Neural progenitor cell (in vitro differentiated cells): Measurements from ENCODE around the gene TFB2M. TPM values are rescaled to one million over a fixed set of nuclear protein-coding genes. Genes with fewer than 3 reads are reported as not detected.
"Not testable (repeated sequence)": the region's sequence is repeated elsewhere in the genome, so short reads cannot be mapped to it uniquely, and the experiment has no call there.

Experiments used
- DNase-seq: peaks from one replicate; pipeline ENCODE4 v3.0.0-alpha.2; 2016; ENCODE audit warnings: low spot score
- H2AFZ ChIP-seq: fragments of 200-600 bp; sonication (generic); replicated peaks from 2 replicates; pipeline ENCODE4 v1.6.1; 2016; ENCODE audit warnings: antibody characterized with exemption
- H3F3A ChIP-seq: fragments of 200-600 bp; sonication (generic); 2 replicates; pipeline ENCODE4 v1.6.1; 2016; ENCODE audit warnings: antibody characterized with exemption, low read depth
- H3K27ac ChIP-seq: fragments of 200-600 bp; sonication (generic); 2 replicates; pipeline ENCODE4 v1.5.1; 2016; ENCODE audit warnings: mild to moderate bottlenecking
- H3K27me3 ChIP-seq: fragments of 200-600 bp; sonication (generic); 2 replicates; pipeline ENCODE4 v1.6.1; 2016; ENCODE audit warnings: mild to moderate bottlenecking, moderate library complexity
- H3K36me3 ChIP-seq: fragments of 200-600 bp; sonication (generic); 2 replicates; pipeline ENCODE4 v1.5.1; 2016
- H3K4me1 ChIP-seq: fragments of 200-600 bp; sonication (generic); 2 replicates; pipeline ENCODE4 v1.6.1; 2016; ENCODE audit warnings: mixed run types
- H3K4me2 ChIP-seq: fragments of 200-600 bp; sonication (generic); 2 replicates; pipeline ENCODE4 v1.6.1; 2016
- H3K4me3 ChIP-seq: fragments of 200-600 bp; sonication (generic); 2 replicates; pipeline ENCODE4 v1.5.1; 2016
- H3K79me2 ChIP-seq: fragments of 200-600 bp; sonication (generic); 2 replicates; pipeline ENCODE4 v1.6.1; 2016; ENCODE audit warnings: low read depth
- H3K9ac ChIP-seq: fragments of 200-600 bp; sonication (generic); 2 replicates; pipeline ENCODE4 v1.6.1; 2016
- H3K9me3 ChIP-seq: fragments of 200-600 bp; sonication (generic); 2 replicates; pipeline ENCODE4 v1.5.1; 2016; ENCODE audit warnings: low read depth
- H4K20me1 ChIP-seq: fragments of 200-600 bp; sonication (generic); 2 replicates; pipeline ENCODE4 v1.6.1; 2016; ENCODE audit warnings: low read depth
- H3K27ac Mint-ChIP-seq: 3 replicates; pipeline ENCODE4 v1.8.0; 2021; ENCODE audit warnings: mixed read lengths
- H3K27me3 Mint-ChIP-seq: 2 replicates; pipeline ENCODE4 v1.8.0; 2022; ENCODE audit warnings: low read depth, mild to moderate bottlenecking, inconsistent platforms, moderate library complexity, mixed read lengths; ENCODE audit not compliant: insufficient read depth
- H3K36me3 Mint-ChIP-seq: 3 replicates; pipeline ENCODE4 v1.8.0; 2021; ENCODE audit warnings: mixed read lengths
- H3K4me1 Mint-ChIP-seq: 3 replicates; pipeline ENCODE4 v1.8.0; 2021; ENCODE audit warnings: mixed read lengths
- H3K4me3 Mint-ChIP-seq: 3 replicates; pipeline ENCODE4 v1.8.0; 2021; ENCODE audit warnings: mild to moderate bottlenecking, moderate library complexity, mixed read lengths
- H3K9me3 Mint-ChIP-seq: 3 replicates; pipeline ENCODE4 v1.8.0; 2020; ENCODE audit warnings: mixed read lengths
- EZH2 ChIP-seq: fragments of 200-600 bp; sonication (generic); IDR thresholded peaks from 2 replicates; pipeline ENCODE4 v1.6.1; 2017; ENCODE audit warnings: antibody characterized with exemption, mild to moderate bottlenecking, moderate library complexity
- EZH2phosphoT487 ChIP-seq: fragments of 200-600 bp; sonication (generic); IDR thresholded peaks from 2 replicates; pipeline ENCODE4 v1.6.1; 2017; ENCODE audit warnings: antibody characterized with exemption
- total RNA-seq: library from RNA; depleted of rRNA; stranded (reverse); fragments of >200 nt; gene quantifications from 2 replicates; pipeline ENCODE4 v1.2.3, GENCODE V29; 2015; ENCODE audit warnings: low replicate concordance
- TF ChIP-seq, protein P1 (sequence below): fragments of 200-600 bp; sonication (generic); IDR thresholded peaks from 2 replicates; pipeline ENCODE4 v1.5.1; 2017; ENCODE audit warnings: antibody characterized with exemption, mild to moderate bottlenecking

The TFB2M gene
- total RNA-seq, 1 donor from 2014 or later = 21.1 TPM

DNA sequence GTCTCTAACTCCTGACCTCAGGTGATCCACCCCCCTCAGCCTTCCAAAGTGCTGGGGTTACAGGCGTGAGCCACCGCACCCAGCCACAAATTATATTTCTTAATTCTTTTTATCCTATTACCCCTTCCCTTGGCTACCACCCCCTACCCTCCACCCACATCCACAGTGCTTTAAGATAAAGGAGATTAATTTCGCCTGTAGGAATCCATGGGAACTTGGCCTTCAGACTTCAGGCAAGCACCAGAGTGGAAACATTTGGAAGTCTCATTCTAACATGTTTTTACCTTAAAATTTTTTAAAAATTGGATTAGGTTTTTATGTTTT lies 10.6 kb upstream of the TFB2M start:
- no peak overlapping the region for H3K27ac Mint-ChIP-seq
- no peak for DNase-seq
- TF ChIP-seq EZH2 (no peak), EZH2phosphoT487 (no peak)
- TF ChIP-seq, protein P1, sequence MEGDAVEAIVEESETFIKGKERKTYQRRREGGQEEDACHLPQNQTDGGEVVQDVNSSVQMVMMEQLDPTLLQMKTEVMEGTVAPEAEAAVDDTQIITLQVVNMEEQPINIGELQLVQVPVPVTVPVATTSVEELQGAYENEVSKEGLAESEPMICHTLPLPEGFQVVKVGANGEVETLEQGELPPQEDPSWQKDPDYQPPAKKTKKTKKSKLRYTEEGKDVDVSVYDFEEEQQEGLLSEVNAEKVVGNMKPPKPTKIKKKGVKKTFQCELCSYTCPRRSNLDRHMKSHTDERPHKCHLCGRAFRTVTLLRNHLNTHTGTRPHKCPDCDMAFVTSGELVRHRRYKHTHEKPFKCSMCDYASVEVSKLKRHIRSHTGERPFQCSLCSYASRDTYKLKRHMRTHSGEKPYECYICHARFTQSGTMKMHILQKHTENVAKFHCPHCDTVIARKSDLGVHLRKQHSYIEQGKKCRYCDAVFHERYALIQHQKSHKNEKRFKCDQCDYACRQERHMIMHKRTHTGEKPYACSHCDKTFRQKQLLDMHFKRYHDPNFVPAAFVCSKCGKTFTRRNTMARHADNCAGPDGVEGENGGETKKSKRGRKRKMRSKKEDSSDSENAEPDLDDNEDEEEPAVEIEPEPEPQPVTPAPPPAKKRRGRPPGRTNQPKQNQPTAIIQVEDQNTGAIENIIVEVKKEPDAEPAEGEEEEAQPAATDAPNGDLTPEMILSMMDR = no peak
- no peak overlapping the region for H3K9ac ChIP-seq
- peaks cover 5% of the 10 kb centered on the region for H3K4me1 Mint-ChIP-seq
- H3K27me3 Mint-ChIP-seq = no peaks in the 10 kb centered on the region
- no peaks in the 10 kb centered on the region for H3K27me3 ChIP-seq
- H3K4me1 ChIP-seq = no peaks in the 10 kb centered on the region
- H3K79me2 ChIP-seq = peaks cover 60% of the 10 kb centered on the region
- H2AFZ ChIP-seq = no peak overlapping the region
- H3K4me3 ChIP-seq = no peak overlapping the region
- H3K4me2 ChIP-seq = no peak overlapping the region
- H3K4me3 Mint-ChIP-seq = no peak overlapping the region
- no peak overlapping the region for H3K27ac ChIP-seq
- peaks cover 1% of the 10 kb centered on the region for H3K36me3 Mint-ChIP-seq
- no peaks in the 10 kb centered on the region for H4K20me1 ChIP-seq
- H3K9me3 Mint-ChIP-seq = no peaks in the 10 kb centered on the region
- H3F3A ChIP-seq = no peaks in the 10 kb centered on the region
- no peaks in the 10 kb centered on the region for H3K9me3 ChIP-seq
- no peaks in the 10 kb centered on the region for H3K36me3 ChIP-seq

DNA sequence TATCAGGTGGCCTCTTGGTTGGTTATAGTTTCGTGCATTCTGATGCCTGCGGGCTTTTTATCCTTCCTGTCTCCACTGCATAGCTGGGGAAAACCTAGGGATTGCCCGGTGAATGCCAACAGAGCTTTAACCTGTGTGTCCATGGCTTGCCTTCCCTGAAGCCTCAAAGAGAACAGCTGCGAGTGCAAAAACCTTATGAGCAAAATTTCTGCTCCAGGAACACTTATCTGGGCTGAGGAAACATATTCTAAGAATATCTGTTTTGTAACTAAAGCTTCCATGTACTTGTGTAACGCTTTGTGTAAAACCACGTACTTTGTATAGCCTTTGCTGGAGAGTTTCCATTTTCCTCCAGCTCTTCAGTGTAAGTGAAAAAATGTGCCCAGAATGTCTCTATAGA lies 7.4 kb upstream of the TFB2M start:
- Histone ChIP-seq H3K9ac (no peak overlapping the region), H3K4me1 (no peaks in the 10 kb centered on the region), H2AFZ (no peak overlapping the region), H3K79me2 (peaks cover 79% of the 10 kb centered on the region), H4K20me1 (peaks cover 5% of the 10 kb centered on the region), H3K4me2 (no peak overlapping the region), H3K36me3 (no peaks in the 10 kb centered on the region), H3F3A (no peaks in the 10 kb centered on the region), H3K27me3 (no peaks in the 10 kb centered on the region), H3K27ac (no peak overlapping the region), H3K9me3 (no peaks in the 10 kb centered on the region), H3K4me3 (no peak overlapping the region)
- no peak overlapping the region for H3K27ac Mint-ChIP-seq
- H3K36me3 Mint-ChIP-seq = peaks cover 1% of the 10 kb centered on the region
- no peak for DNase-seq
- H3K4me3 Mint-ChIP-seq = no peak overlapping the region
- TF ChIP-seq EZH2phosphoT487 (no peak), EZH2 (no peak)
- TF ChIP-seq, protein P1 = no peak
- no peaks in the 10 kb centered on the region for H3K27me3 Mint-ChIP-seq
- H3K9me3 Mint-ChIP-seq = no peaks in the 10 kb centered on the region
- H3K4me1 Mint-ChIP-seq = peaks cover 5% of the 10 kb centered on the region

DNA sequence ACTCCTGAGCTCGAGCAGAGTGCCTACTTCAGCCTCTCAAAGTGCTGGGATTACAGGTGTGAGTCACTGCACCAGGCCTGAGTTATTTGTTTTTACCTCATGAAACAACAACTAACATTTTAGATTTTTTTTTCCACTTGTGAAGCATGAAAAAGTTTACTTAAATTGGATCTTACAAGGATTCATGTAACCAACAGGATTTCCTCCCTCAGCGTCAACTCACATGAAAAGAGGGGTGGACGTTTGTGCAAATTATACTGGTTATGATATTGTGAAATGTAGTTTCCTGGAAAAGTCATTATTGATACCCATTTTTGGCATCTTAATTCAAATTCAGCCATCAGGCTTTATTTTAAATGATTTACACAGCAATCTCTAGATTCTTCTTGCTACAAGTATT lies 6.7 kb upstream of the TFB2M start:
- Mint-ChIP-seq H3K4me1 (peaks cover 7% of the 10 kb centered on the region), H3K9me3 (no peaks in the 10 kb centered on the region), H3K36me3 (peaks cover 1% of the 10 kb centered on the region), H3K27me3 (no peaks in the 10 kb centered on the region), H3K4me3 (no peak overlapping the region), H3K27ac (no peak overlapping the region)
- Histone ChIP-seq H3K79me2 (peaks cover 86% of the 10 kb centered on the region), H3K27me3 (no peaks in the 10 kb centered on the region), H2AFZ (no peak overlapping the region), H3K4me3 (no peak overlapping the region), H3K36me3 (no peaks in the 10 kb centered on the region), H4K20me1 (peaks cover 5% of the 10 kb centered on the region), H3K9ac (no peak overlapping the region), H3K4me1 (no peaks in the 10 kb centered on the region), H3K9me3 (no peaks in the 10 kb centered on the region), H3F3A (no peaks in the 10 kb centered on the region), H3K27ac (no peak overlapping the region), H3K4me2 (no peak overlapping the region)
- DNase-seq = no peak
- TF ChIP-seq EZH2 = no peak
- TF ChIP-seq, protein P1 = no peak

DNA sequence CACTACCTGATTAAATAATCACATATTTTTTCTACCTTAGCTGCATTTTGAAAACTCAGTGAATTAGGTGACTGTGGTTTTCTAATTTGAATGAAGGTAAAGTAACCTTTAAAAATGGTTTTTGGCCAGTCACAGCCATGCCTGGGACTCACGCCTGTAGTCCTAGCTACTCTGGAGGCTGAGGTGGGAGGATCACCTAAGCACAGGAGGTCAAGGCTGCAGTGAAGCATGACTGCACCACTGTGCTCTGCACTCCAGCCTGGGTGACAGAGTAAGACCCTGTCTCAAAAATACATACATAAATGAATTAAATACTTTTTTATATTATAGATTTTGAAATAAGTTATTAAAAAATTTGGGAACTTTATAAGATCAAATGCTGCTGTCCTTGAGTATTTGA lies 5.9 kb upstream of the TFB2M start:
- TF ChIP-seq, protein P1 = no peak
- Mint-ChIP-seq H3K36me3 (peaks cover 1% of the 10 kb centered on the region), H3K9me3 (no peaks in the 10 kb centered on the region), H3K27ac (no peak overlapping the region), H3K4me1 (peaks cover 9% of the 10 kb centered on the region), H3K27me3 (no peaks in the 10 kb centered on the region), H3K4me3 (no peak overlapping the region)
- H3K9ac ChIP-seq = no peak overlapping the region
- H2AFZ ChIP-seq = no peak overlapping the region
- no peaks in the 10 kb centered on the region for H3K27me3 ChIP-seq
- peaks cover 90% of the 10 kb centered on the region for H3K79me2 ChIP-seq
- H3F3A ChIP-seq = peaks cover 4% of the 10 kb centered on the region
- no peak overlapping the region for H3K27ac ChIP-seq
- no peak overlapping the region for H3K4me2 ChIP-seq
- DNase-seq = no peak
- no peaks in the 10 kb centered on the region for H3K9me3 ChIP-seq
- H3K4me1 ChIP-seq = no peaks in the 10 kb centered on the region
- H3K4me3 ChIP-seq = no peak overlapping the region
- no peaks in the 10 kb centered on the region for H3K36me3 ChIP-seq
- peaks cover 5% of the 10 kb centered on the region for H4K20me1 ChIP-seq

DNA sequence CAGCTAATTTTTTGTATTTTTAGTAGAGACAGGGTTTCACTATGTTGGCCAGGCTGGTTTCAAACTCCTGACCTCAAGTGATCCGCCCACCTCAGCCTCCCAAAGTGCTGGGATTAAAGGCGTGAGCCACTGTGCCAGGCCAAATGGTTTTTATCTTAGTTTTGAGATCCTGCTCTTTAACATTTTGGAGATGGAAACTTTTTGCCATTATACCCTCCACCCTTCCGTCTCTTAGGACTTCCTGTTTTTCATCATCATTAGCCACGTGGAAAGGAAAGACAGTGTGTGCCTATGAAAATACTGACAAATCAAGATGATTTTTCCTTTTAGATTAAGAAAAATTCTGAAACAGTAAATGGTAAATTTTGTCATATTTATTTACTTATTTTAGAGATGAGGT lies 5.2 kb upstream of the TFB2M start:
- H3K4me3 Mint-ChIP-seq, H3K27ac Mint-ChIP-seq, DNase-seq: not testable (repeated sequence)

More for the DNA sequence above, 5.2 kb upstream of the TFB2M start:
- H3F3A ChIP-seq = peaks cover 10% of the 10 kb centered on the region
- not testable (repeated sequence) for H3K27me3 Mint-ChIP-seq, H3K4me3 ChIP-seq, H3K9ac ChIP-seq, H3K9me3 ChIP-seq, H3K4me2 ChIP-seq, H2AFZ ChIP-seq, H4K20me1 ChIP-seq, H3K36me3 Mint-ChIP-seq, H3K27me3 ChIP-seq, H3K4me1 Mint-ChIP-seq, H3K9me3 Mint-ChIP-seq, H3K36me3 ChIP-seq, H3K27ac ChIP-seq, H3K4me1 ChIP-seq
- H3K79me2 ChIP-seq = peaks cover 85% of the 10 kb centered on the region
